ENCODE results near the gene LRRN2.
"Not testable (repeated sequence)": the region's sequence is repeated elsewhere in the genome, so short reads cannot be mapped to it uniquely, and the experiment has no call there.

The LRRN2 gene

GRCh38 chr1:204730826-204731459 is 45.4 kb upstream of the LRRN2 start:
- no peak for DNase-seq (ENCODE audit: extremely low read depth, low read depth)
- no peak for TF ChIP-seq CTCF (IDR thresholded peaks at IDR 0.05; ENCODE audit: low read depth, low read length, missing control alignments)
- no peak overlapping the region for H3K4me3 ChIP-seq (replicated peaks; ENCODE audit: low read depth, low read length)

GRCh38 chr1:204729516-204729915 is 44.0 kb upstream of the LRRN2 start:
- no peak for DNase-seq (ENCODE audit: extremely low read depth, low read depth)
- no peak for TF ChIP-seq CTCF (IDR thresholded peaks at IDR 0.05; ENCODE audit: low read depth, low read length, missing control alignments)
- no peak overlapping the region for H3K4me3 ChIP-seq (replicated peaks; ENCODE audit: low read depth, low read length)

GRCh38 chr1:204728456-204728855 is 42.9 kb upstream of the LRRN2 start:
- no peak for DNase-seq (ENCODE audit: extremely low read depth, low read depth)
- TF ChIP-seq CTCF (IDR thresholded peaks at IDR 0.05; ENCODE audit: low read depth, low read length, missing control alignments): no peak
- no peak overlapping the region for H3K4me3 ChIP-seq (replicated peaks; ENCODE audit: low read depth, low read length)

GRCh38 chr1:204728045-204728444 is 42.5 kb upstream of the LRRN2 start:
- H3K4me3 ChIP-seq (replicated peaks; ENCODE audit: low read depth, low read length): no peak overlapping the region
- TF ChIP-seq CTCF (IDR thresholded peaks at IDR 0.05; ENCODE audit: low read depth, low read length, missing control alignments): no peak
- no peak for DNase-seq (ENCODE audit: extremely low read depth, low read depth)

GRCh38 chr1:204727438-204727837 is 41.9 kb upstream of the LRRN2 start:
- DNase-seq (ENCODE audit: extremely low read depth, low read depth); H3K4me3 ChIP-seq (replicated peaks; ENCODE audit: low read depth, low read length): not testable (repeated sequence)

- no peak overlapping the region for H3K4me3 ChIP-seq (replicated peaks; ENCODE audit: low read depth, low read length)
- no peak for TF ChIP-seq CTCF (IDR thresholded peaks at IDR 0.05; ENCODE audit: low read depth, low read length, missing control alignments)
- DNase-seq (ENCODE audit: extremely low read depth, low read depth): no peak
Observed at GRCh38 chr1:204726478-204726877, 40.9 kb upstream of the LRRN2 start.

DNA sequence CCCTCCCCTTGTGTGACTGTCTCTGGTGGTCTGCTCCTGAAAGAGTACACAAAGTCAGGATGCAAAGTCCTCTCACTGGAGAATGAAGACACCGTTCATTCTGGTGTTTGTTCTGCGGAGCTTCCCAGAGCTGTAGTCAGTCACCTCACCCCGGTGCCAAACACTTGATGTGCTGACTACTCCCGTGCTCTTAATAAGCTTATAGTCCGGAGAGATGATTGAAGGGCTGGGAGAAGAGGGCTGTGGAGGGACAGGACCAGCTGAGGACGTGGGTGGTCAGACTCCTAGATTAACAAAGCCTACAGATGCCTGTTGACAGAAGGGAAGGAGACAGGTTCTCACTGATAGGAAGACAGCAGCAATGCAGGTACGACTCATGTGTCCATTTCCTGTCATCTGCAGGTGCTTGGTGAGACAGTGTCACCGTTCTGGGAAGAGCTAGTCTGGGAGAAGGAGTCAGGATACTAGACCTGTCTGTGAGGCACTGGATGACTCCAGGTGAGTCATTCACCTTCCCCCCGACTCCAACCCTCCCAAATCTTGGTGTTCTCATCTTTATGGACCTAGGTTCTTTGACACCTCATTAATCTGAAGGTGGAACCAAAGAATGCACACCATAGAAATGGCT is 40.4 kb upstream of the LRRN2 start:
- TF ChIP-seq CTCF (IDR thresholded peaks at IDR 0.05; ENCODE audit: low read depth, low read length, missing control alignments): no peak
- no peak overlapping the region for H3K4me3 ChIP-seq (replicated peaks; ENCODE audit: low read depth, low read length)
- no peak for DNase-seq (ENCODE audit: extremely low read depth, low read depth)
